Retinal pigment epithelial cell (primary cell): ENCODE data around the gene PFAS.

ENCODE experiments used
- DNase-seq: peaks from one replicate; pipeline ENCODE4 v3.0.0-alpha.2; 2010; ENCODE audit warnings: low read depth
- H3K4me3 ChIP-seq: 2 replicates; pipeline ENCODE4 v1.5.1; 2011; ENCODE audit warnings: mild to moderate bottlenecking, low read length, control low read depth, moderate library complexity
- TF ChIP-seq, protein P1 (sequence below): conservative IDR thresholded peaks from 2 replicates; pipeline ENCODE4 v1.5.1; 2011; ENCODE audit warnings: low read depth, low read length, control low read depth, inconsistent platforms

The PFAS gene

DNA sequence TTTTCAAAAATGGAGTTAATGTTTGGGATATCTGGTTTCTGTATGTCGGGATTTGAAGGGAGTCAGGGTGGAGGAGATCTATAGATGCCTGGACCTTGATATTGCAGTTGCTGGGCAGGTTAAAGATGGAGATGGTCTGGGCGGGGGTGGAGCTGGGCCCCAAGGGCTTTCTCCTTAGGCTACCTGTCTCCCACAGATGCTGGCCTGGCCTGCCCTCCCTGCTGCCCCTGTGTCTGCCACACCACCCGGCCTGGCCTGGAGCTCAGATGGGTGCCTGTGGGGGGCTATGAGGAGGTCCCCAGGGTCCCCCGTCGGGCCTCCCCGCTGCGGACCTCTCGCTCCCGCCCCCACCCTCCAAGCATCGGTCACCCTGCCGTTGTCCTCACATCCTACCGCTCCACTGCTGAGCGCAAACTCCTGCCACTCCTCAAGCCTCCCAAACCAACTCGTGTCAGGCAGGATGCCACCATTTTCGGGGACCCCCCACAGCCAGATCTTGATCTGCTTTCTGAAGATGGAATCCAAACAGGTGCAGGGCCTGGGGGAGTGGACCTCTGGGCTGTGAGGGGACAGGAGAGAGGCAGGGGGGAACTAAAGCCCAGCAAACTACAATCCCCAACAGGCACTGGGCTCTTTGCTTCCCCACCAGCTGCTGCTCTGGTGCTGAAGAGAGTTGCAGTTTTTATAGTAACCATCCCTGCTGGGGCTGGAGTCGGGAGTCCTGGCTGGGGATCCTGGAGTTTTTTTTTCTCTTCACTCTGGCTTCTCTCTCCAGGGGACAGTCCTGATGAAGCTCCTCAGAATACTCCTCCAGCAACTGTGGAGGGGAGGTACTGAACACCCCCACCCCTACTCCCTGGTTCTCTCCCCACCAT is 63.9 kb downstream of the PFAS start:
- no peak overlapping the region for H3K4me3 ChIP-seq
- DNase-seq, result no peak
- TF ChIP-seq, protein P1, sequence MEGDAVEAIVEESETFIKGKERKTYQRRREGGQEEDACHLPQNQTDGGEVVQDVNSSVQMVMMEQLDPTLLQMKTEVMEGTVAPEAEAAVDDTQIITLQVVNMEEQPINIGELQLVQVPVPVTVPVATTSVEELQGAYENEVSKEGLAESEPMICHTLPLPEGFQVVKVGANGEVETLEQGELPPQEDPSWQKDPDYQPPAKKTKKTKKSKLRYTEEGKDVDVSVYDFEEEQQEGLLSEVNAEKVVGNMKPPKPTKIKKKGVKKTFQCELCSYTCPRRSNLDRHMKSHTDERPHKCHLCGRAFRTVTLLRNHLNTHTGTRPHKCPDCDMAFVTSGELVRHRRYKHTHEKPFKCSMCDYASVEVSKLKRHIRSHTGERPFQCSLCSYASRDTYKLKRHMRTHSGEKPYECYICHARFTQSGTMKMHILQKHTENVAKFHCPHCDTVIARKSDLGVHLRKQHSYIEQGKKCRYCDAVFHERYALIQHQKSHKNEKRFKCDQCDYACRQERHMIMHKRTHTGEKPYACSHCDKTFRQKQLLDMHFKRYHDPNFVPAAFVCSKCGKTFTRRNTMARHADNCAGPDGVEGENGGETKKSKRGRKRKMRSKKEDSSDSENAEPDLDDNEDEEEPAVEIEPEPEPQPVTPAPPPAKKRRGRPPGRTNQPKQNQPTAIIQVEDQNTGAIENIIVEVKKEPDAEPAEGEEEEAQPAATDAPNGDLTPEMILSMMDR, result no peak

DNA sequence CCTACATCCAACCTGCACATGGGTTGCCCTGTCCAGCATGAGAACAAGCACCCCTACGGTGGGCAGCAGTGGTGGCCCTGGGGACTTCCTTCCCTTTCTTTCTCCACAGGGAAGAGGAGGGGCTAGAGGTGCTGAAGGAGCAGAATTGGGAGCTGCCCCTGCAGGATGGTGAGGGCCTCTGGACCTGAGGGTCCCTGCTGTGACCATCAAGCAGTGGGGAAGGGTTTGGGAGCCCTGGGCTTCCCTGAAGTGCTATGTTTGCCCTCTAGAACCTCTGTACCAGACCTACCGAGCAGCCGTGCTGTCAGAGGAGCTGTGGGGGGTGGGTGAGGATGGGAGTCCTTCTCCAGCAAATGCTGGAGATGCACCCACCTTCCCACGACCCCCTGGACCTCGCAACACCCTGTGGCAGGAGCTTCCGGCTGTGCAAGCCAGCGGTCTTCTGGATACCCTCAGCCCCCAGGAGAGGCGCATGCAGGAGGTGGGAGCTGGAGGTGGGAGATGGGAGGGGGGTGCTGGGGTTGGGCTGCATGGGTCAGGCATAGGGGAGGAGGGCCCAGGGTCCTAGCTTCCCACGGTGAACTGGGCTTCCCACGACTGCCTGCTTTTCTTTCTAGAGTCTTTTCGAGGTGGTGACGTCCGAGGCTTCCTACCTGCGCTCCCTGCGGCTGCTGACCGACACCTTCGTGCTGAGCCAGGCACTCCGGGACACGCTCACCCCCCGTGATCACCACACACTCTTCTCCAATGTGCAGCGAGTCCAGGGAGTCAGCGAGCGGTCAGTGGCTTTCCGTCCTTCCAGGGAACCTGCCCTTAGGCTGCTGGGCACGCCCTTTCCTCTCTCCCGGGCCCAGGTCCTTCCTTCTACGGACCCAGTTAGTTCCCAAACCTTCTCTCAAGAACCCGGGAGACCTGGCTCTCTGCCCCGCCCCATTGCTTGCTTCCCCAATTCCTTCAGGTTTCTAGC is 66.0 kb downstream of the PFAS start:
- peak overlapping the region; percentile 8 for H3K4me3 ChIP-seq
- no peak for DNase-seq
- TF ChIP-seq, protein P1, result no peak

DNA sequence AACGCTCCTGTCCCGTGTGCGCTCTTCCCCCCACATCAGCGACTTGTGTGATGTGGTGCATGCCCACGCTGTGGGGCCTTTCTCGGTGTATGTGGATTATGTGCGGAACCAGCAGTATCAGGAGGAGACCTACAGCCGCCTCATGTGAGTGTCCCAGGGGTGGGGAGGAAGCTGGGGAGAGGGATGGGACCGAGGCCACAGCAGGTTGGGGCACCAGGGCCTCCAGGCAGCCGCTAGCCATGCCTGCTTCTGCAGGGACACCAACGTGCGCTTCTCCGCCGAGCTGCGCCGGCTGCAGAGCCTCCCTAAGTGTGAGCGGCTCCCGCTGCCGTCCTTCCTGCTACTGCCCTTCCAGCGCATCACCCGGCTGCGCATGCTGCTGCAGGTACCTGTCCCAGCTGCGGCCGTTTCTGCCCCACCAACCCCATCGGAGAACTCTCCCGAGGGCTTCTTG is 66.7 kb downstream of the PFAS start:
- TF ChIP-seq, protein P1, result no peak
- H3K4me3 ChIP-seq, result peak overlapping the region; percentile 8

DNA sequence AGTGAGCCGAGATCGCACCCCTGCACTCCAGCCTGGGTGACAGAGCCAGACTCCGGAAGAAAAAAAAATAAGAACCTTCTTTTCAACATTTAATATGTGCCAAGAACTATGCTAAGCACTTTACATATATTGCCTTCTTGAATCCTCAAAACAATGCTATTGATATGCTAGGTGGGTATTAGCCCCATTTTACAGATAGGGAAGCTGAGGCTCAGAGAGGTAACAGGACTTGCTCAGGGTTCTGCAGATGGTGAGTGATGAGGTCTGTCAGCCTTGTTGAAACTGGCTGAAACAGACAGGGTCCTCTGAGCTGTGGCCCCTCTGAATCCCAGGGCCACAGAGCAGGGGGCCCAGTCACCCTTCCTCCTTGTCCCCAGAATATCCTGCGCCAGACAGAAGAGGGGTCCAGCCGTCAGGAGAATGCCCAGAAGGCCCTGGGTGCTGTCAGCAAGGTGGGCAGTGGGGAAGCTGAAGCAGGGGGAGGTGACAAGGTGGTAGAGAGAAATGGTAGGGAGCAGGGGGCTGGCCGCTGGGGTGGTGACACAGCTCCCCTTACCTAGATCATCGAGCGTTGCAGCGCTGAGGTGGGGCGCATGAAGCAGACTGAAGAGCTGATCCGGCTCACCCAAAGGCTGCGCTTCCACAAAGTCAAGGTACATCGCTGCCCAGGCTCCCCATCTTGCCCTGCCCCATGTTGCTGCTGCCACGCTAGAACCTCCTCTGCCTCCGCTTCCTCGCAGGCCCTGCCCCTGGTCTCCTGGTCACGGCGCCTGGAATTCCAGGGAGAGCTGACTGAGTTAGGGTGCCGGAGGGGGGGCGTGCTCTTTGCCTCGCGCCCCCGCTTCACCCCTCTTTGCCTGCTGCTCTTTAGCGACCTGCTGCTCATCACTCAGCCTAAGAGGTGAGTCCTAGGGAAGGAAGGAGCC is 69.2 kb downstream of the PFAS start:
- DNase-seq, result no peak
- TF ChIP-seq, protein P1, result no peak
- H3K4me3 ChIP-seq, result no peak overlapping the region

More for the DNA sequence above, 66.7 kb downstream of the PFAS start:
- DNase-seq, result no peak
